ENCODE results near the gene MKX. TPM values are rescaled to one million over a fixed set of nuclear protein-coding genes. Genes with fewer than 3 reads are reported as not detected.

Gene MKX
- total and polyA plus RNA-seq, 4 donors: 0.50 to 3.5 (median 1.4) TPM

DNA sequence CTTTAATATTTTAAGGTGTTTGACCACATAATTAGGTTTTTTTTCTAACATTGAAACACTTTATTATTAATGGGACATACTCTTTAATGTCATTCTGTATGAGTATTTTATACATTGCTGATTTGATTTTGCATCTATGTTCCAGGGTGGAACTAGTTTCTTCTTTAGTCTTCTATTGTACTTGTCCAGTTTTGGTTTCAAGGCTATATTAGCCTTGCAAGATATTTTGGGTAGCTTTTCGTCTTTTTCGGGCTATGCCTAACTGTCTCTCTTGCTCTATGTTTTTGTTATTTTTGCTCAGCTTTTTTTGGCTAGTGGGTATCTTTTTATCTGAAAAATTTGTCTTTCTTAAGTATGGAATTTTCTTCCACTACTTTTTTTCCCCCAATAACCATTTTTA, 38.7 kb upstream of the MKX start:
- H3K9me3 ChIP-seq (ENCODE audit: control insufficient read depth in 4 of 4, insufficient read depth in 3 of 4, low read length in 3 of 4): peaks cover 0 to 6% (median 2%) of the 10 kb centered on the region in 4 donors
- no peak overlapping the region for H3K27ac ChIP-seq (ENCODE audit: low read depth in 1 of 2, low read length in 1 of 2)
- no peak overlapping the region for H3K4me3 ChIP-seq
- H3K4me1 ChIP-seq (ENCODE audit: control insufficient read depth in 5 of 5, insufficient read depth in 5 of 5, low read length in 5 of 5): peaks cover 0 to 2% (median 0%) of the 10 kb centered on the region in 5 donors
- ATAC-seq (ENCODE audit: insufficient read depth, low FRiP score) (no peak), DNase-seq (no peak)
- no peaks in the 10 kb centered on the region for H3K27me3 ChIP-seq (ENCODE audit: control insufficient read depth in 3 of 3, insufficient read depth in 3 of 3, low read length in 2 of 3)
- H3K36me3 ChIP-seq (ENCODE audit: control insufficient read depth in 4 of 4, insufficient read depth in 4 of 4, low read length in 4 of 4): no peaks in the 10 kb centered on the region
- no peak overlapping the region for H3K9ac ChIP-seq (ENCODE audit: insufficient read depth in 1 of 2, low read length in 2 of 2)
- TF ChIP-seq, protein P1, sequence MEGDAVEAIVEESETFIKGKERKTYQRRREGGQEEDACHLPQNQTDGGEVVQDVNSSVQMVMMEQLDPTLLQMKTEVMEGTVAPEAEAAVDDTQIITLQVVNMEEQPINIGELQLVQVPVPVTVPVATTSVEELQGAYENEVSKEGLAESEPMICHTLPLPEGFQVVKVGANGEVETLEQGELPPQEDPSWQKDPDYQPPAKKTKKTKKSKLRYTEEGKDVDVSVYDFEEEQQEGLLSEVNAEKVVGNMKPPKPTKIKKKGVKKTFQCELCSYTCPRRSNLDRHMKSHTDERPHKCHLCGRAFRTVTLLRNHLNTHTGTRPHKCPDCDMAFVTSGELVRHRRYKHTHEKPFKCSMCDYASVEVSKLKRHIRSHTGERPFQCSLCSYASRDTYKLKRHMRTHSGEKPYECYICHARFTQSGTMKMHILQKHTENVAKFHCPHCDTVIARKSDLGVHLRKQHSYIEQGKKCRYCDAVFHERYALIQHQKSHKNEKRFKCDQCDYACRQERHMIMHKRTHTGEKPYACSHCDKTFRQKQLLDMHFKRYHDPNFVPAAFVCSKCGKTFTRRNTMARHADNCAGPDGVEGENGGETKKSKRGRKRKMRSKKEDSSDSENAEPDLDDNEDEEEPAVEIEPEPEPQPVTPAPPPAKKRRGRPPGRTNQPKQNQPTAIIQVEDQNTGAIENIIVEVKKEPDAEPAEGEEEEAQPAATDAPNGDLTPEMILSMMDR (IDR thresholded peaks at IDR 0.05; ENCODE audit: control extremely low read depth, extremely low read depth): no peak
- 66 to 100% methylated on average over 2 of the region's 2 CpGs for WGBS, 2 donors

DNA sequence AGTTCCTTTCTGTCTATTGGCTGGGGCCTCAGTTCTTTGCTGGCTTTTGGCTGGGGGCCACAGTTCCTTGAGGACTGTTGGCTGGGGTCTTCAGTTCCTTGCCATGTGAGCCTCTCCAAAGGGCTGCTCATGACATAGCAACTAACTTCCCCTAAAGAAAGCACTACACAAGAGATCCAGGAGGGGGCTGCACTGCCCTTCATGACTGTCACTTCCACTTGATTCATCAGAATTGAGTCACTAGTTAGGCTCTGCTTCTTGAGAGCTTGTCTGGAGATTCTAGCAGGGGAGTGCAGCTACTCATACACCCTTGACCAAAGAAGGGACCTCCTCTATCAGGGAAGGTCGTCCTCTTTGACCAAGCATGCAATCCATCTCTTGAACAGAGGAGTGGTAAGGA, 38.0 kb upstream of the MKX start:
- WGBS, 2 donors: 27 to 49% methylated on average over 1 of the region's 1 CpG
- Histone ChIP-seq H3K4me1 (ENCODE audit: control insufficient read depth in 5 of 5, insufficient read depth in 5 of 5, low read length in 5 of 5) (peaks cover 0 to 2% (median 0%) of the 10 kb centered on the region in 5 donors), H3K9me3 (ENCODE audit: control insufficient read depth in 4 of 4, insufficient read depth in 3 of 4, low read length in 3 of 4) (peaks cover 0 to 6% (median 2%) of the 10 kb centered on the region in 4 donors), H3K4me3 (no peak overlapping the region), H3K27ac (ENCODE audit: low read depth in 1 of 2, low read length in 1 of 2) (no peak overlapping the region), H3K9ac (ENCODE audit: insufficient read depth in 1 of 2, low read length in 2 of 2) (no peak overlapping the region), H3K27me3 (ENCODE audit: control insufficient read depth in 3 of 3, insufficient read depth in 3 of 3, low read length in 2 of 3) (no peaks in the 10 kb centered on the region), H3K36me3 (ENCODE audit: control insufficient read depth in 4 of 4, insufficient read depth in 4 of 4, low read length in 4 of 4) (no peaks in the 10 kb centered on the region)
- TF ChIP-seq, protein P1 (IDR thresholded peaks at IDR 0.05; ENCODE audit: control extremely low read depth, extremely low read depth): no peak
- DNase-seq (peak in 1 of 3 donors; percentile 5), ATAC-seq (ENCODE audit: insufficient read depth, low FRiP score) (no peak)

DNA sequence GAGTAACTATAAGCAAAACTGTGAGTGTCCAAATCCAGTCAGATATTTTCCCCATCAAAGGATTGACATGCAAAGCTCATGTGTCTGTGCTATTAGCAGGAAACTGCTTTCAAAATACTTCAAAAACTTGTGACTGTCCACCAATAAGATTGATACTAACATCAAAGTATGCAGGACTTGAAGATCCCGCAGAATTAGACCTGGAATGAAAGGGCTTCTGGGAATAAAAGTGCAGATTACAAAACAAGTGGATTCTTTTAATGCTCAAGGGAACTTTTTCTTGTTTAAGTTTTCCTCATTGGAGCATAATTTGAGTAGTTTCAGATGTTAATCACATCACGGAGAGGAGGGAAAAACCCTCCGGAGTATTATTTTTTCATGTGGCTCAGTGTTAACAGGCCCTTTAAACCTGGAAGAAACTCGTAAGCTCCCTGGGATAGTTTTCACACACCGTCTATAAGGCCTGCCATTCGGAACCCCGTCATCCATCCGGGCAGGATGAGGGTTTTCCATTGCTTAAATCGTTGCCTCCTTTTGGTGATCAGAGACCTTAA, 33.9 kb upstream of the MKX start:
- no peak overlapping the region for H3K9ac ChIP-seq (ENCODE audit: insufficient read depth in 1 of 2, low read length in 2 of 2)
- ATAC-seq (ENCODE audit: insufficient read depth, low FRiP score) (no peak), DNase-seq (peak in 2 of 3 donors; percentile 11 to 38)
- peaks cover 0 to 6% (median 2%) of the 10 kb centered on the region in 4 donors for H3K9me3 ChIP-seq (ENCODE audit: control insufficient read depth in 4 of 4, insufficient read depth in 3 of 4, low read length in 3 of 4)
- no peak overlapping the region for H3K4me3 ChIP-seq
- 60 to 71% methylated on average over 9 of the region's 9 CpGs for WGBS, 2 donors
- no peaks in the 10 kb centered on the region for H3K27me3 ChIP-seq (ENCODE audit: control insufficient read depth in 3 of 3, insufficient read depth in 3 of 3, low read length in 2 of 3)
- H3K27ac ChIP-seq (ENCODE audit: low read depth in 1 of 2, low read length in 1 of 2): peak overlapping the region in 1 of 2 donors; percentile 27
- H3K4me1 ChIP-seq (ENCODE audit: control insufficient read depth in 5 of 5, insufficient read depth in 5 of 5, low read length in 5 of 5): peaks cover 0 to 4% (median 0%) of the 10 kb centered on the region in 5 donors
- no peaks in the 10 kb centered on the region for H3K36me3 ChIP-seq (ENCODE audit: control insufficient read depth in 4 of 4, insufficient read depth in 4 of 4, low read length in 4 of 4)
- TF ChIP-seq, protein P1 (IDR thresholded peaks at IDR 0.05; ENCODE audit: control extremely low read depth, extremely low read depth): no peak

DNA sequence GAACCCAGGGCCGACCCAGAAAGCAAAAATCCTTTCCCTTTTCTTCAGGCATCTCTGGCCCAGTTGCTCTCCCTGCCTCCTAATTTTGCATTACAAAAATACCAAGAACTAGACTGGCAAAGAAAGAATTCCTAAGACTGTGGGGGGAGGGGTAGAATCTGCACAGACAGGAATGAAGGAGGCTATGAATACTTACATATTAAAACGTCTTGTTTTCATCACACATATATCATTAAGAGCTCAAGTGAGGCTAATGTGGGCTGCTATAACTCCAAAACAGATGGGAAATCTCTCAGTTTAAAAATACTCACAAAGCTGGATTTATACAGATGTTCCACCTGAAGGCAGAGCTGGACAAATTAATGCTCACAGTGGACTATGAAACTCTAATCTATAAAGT, 29.2 kb upstream of the MKX start:
- peaks cover 0 to 4% (median 0%) of the 10 kb centered on the region in 5 donors for H3K4me1 ChIP-seq (ENCODE audit: control insufficient read depth in 5 of 5, insufficient read depth in 5 of 5, low read length in 5 of 5)
- no peaks in the 10 kb centered on the region for H3K36me3 ChIP-seq (ENCODE audit: control insufficient read depth in 4 of 4, insufficient read depth in 4 of 4, low read length in 4 of 4)
- TF ChIP-seq, protein P1 (IDR thresholded peaks at IDR 0.05; ENCODE audit: control extremely low read depth, extremely low read depth): no peak
- no peaks in the 10 kb centered on the region for H3K9me3 ChIP-seq (ENCODE audit: control insufficient read depth in 4 of 4, insufficient read depth in 3 of 4, low read length in 3 of 4)
- H3K4me3 ChIP-seq: no peak overlapping the region
- ATAC-seq (ENCODE audit: insufficient read depth, low FRiP score): no peak
- no peak overlapping the region for H3K9ac ChIP-seq (ENCODE audit: insufficient read depth in 1 of 2, low read length in 2 of 2)
- no peaks in the 10 kb centered on the region for H3K27me3 ChIP-seq (ENCODE audit: control insufficient read depth in 3 of 3, insufficient read depth in 3 of 3, low read length in 2 of 3)
- no peak for DNase-seq
- no peak overlapping the region for H3K27ac ChIP-seq (ENCODE audit: low read depth in 1 of 2, low read length in 1 of 2)
- 47 to 64% methylated on average over 2 of the region's 2 CpGs for WGBS, 2 donors

All from lung (tissue), 12 donors.